IPS-11a (cell line): ENCODE data around the gene OSGEP.
"Not testable (repeated sequence)": the region's sequence is repeated elsewhere in the genome, so short reads cannot be mapped to it uniquely, and the experiment has no call there.

Source experiments
- H3K4me3 ChIP-seq: one replicate; pipeline ENCODE4 v1.5.1; 2013; ENCODE audit warnings: low read depth, low read length, control low read depth

OSGEP gene

DNA sequence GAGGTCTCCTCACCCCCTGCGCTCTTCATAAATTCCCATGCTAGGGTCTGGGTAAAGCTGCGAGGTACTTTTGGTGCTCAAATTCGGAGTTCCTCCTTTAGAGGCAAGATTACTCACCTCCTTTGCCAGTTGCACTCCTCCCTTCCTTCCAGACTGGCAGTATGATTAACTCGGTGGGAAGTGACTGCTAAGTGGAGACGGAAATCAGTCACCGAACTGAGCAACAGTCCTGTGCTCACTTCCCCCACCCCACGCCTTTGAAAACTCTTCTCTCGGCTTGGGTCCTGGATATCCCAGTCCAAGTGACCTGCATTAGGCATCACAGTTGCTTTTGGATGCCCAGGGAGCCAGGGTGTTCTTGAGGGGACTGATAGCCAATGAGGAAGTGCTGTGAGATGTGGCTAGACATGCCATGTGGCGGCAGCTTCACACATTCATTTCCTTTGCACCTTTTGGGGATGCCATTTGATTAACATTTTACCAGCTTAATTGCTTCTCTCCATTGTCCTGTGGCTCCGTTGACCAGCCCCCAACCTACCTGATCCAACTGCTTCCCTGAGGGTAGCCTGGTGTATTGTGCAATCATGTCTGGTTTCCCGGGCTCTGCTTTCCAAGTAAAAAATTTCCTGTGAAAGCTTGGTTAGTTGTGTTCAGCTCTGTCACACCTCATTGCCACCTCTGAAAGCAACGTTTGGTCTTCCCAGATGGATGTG is 15.4 kb upstream of the OSGEP start:
- peak overlapping the region; percentile 91 for H3K4me3 ChIP-seq

DNA sequence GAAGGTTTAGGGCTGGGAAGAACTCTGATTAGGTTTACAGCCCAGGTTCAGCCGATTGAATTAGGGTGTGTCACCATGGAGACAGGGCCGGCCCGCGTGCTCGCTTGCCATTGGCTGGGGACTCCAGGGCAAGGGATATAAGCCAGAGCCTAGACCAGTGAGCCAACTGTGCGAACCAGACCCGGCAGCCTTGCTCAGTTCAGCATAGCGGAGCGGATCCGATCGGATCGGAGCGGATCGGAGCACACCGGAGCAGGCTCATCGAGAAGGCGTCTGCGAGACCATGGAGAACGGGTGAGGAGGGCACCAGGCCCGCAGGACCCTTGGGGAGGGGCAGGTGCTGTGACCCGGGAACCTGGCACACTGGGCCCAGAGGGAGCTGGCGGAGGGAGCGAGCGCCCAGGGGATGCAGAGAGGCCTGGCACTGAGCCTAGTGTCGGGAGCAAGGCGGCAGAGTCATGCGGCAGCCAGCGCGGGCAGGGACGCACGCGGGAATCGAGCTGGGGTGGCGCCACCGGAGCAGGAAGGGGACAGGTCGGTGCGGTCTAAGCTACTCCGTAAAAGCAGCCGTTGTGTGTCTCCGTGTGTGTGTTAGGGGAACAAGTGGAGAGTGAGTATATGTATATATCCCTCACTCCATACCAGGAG is 14.8 kb upstream of the OSGEP start, which contains the start of gene PNP:
Gene PNP, plus strand, starts transcription at position 165 of the 648 bp plus-strand sequence. Its CDS starts 119 bp downstream, at position 284.
- peak within 1 kb of the TSS; percentile 91 for H3K4me3 ChIP-seq

DNA sequence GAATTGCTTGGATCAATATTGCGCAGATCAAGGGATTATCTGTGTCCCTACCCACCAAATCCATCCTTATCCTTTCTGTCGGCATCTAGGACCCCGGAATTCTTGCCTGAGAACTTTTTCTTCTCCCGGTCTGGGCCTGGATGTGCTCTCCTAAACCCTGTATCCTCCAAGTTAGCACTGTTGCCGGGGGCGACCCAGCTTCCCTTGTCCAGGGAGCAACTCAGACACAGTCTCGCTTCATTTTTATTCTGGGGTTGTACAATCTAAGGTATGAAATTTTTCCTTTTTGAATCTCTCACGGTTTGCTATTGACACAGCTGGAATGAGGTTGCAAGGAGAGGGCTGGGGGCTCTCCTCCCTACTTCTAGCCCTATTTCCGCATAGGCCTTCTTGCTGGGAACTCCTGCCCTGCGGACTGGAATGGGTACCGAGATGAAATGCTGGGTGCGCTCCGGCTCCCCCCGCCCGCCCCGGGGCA is 14.2 kb upstream of the OSGEP start:
- peak overlapping the region; percentile 91 for H3K4me3 ChIP-seq

DNA sequence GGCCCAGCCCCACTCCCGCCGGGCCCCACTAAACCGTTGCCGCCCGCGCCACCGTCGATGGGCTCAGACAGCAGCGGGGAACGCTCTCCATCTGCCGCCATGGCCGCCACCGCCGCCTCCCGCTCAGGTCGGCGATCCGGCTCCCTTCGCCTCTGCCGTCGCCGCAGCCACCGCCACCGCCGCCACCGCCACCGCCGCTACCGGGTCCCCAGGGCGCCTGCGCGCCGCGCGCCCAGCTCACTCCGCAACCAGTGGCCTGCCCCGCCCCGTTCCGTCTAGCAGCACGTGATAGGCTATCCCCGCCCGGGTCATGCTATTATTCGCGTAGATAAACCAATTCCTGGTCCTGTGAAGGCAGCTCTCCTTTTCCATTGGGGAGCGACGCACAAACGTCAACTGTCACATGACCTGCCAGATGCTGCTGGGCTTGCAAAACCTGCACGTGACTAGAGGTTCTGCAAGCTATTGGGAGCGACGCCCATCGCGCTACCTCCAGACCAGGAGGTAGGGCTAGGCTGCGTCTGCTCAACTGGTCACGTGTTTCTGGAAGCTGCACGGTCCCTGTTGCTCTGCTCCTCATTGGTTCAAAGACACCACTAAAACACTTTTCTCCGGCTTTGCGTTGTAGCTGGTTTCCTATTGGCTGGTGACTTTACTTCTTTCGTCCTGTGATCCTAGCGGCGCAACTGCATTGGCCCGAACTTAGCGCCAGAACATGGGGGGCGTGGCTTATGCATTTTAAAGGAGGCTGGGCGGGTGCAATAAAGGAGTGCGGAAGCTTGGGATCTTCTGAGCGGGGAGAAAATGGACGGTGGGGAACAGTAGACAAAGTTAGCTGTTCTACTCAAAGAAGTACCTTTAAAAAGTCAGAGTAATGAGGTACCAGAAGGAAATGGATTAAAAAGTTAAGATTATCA is 6.9 kb upstream of the OSGEP start, which contains the start of gene PIP4P1:
Gene PIP4P1, minus strand, starts transcription at position 210 of the 917 bp plus-strand sequence. Its CDS starts 109 bp downstream, at position 101.
- H3K4me3 ChIP-seq, result peak within 1 kb of the TSS; percentile 84

DNA sequence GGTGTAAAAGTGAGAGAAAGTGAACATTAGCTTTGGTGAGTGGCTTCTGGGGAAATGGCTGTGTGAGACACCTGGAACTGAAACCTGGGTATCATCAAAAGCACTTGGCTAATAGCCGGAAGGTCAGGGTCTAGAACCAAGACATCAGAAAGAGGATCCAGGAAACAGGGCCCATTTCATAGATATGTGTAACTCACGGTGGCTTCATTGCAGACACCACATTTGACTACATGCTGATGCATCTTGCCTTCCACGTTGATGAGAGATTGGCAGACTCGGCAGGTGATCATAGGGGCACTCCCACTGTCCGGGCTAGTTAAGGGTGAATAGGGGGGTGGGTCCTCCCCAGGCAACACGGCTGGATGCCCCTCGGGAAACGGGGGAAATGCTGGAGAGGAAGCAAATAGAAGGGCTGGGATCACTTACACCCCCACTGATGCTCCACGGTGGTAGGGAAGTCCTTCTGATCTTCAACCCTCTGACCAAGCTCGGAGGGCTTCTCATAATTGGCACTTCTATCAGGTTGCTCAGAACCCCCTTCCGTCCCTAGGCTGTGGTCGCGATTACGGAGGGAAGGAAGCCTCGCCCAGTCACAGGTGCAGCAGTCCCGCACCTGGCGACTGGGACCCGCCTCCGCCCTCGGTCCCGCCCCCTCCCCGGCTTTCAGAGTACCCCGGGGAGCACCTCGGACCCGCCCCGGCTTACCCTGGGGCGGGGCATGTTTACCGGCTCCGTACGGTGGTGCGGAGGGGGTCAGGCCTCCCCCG is 6.0 kb upstream of the OSGEP start:
- peak overlapping the region; percentile 84 for H3K4me3 ChIP-seq

DNA sequence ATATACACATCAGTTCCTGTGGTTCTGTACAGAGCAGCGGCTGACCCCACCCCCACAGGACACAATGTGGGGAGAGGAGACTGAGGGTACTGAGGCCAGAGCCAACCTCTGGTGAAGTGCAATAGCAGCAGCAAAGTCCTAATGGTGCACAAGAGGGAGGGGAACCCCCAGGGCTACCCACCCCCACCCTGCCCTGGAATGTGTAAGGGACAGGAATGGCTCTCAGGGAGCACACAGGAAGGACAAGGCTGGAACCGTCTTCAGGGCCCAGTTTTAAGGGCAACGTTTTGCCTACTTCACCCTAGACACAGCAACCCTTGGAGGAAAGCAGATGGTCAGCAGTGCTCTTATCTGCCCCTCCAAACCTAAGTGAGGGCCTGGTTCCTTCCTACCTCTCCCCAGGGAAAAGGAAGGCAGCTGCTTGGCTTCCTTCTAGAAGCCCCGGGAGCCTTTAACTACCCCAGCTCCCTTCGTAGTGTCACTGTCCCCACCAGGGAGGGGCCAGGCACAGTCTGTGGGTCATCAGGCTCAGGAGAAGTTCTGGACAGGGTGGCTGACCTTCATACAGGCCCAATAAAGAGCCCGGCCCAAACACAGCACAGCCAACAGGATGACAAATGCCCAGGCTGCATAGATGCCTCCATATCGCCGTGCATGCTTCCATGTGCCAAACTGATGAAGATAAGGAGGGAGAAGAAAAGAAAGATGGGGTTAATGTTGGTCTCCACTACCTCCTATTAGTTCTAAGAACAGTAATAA is 3.6 kb upstream of the OSGEP start:
- H3K4me3 ChIP-seq, result no peak overlapping the region

DNA sequence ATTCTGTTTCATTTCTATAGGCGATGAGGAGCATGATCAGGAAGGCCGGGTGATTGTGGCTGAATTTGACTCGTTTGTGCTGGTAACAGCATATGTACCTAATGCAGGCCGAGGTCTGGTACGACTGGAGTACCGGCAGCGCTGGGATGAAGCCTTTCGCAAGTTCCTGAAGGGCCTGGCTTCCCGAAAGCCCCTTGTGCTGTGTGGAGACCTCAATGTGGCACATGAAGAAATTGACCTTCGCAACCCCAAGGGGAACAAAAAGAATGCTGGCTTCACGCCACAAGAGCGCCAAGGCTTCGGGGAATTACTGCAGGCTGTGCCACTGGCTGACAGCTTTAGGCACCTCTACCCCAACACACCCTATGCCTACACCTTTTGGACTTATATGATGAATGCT is 2.4 kb upstream of the OSGEP start:
- no peak overlapping the region for H3K4me3 ChIP-seq

DNA sequence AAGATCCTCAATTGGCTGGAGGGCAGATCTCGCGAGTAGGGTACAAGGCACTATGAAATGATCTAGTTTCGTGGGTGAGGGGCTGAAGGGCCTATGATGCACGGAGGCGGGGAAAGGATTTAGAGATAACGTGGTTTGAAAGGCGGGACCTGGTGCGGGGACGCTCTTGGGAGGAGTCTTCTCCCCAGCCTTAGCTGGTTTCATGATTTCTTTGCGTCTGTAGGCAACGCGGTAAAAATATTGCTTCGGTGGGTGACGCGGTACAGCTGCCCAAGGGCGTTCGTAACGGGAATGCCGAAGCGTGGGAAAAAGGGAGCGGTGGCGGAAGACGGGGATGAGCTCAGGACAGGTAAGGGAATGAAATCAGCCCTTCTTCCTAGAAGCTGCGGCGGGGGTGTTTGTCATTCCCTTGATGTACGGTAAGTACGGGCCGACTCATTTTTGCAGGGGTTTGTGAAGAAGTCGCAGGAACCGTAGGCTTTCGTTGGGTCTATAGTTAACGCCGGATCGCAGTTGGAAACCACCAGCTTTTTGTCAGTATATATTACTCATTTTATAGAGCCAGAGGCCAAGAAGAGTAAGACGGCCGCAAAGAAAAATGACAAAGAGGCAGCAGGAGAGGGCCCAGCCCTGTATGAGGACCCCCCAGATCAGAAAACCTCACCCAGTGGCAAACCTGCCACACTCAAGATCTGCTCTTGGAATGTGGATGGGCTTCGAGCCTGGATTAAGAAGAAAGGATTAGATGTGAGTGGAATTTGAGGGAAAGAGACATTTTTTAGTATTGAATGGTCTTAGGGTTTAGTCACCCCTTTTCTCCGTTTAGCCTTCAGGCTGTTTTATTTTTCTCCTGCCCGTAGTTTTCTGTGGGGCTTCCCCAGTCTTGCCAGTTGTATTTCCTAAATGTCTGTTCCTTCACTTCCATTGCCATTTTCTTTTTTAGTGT is 1.0 kb upstream of the OSGEP start:
- H3K4me3 ChIP-seq, result peak overlapping the region; percentile 98

DNA sequence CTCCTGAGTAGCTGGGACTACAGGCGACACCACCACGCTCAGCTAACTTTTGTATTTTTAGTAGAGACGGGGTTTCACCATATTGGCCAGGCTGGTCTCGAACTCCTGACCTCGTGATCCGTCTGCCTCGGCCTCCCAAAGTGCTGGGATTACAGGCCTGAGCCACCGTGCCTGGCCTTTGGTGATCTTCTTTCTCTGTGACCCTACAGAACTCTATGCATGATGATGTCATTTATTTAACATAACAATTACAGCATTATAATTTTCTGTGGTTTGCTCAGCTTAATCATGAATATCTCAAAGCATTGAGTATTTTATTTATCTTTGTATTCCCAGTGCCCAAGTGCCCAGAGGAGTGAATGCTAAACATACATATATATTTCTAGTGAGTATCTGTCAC is 1.8 kb downstream of the OSGEP start:
- not testable (repeated sequence) for H3K4me3 ChIP-seq

DNA sequence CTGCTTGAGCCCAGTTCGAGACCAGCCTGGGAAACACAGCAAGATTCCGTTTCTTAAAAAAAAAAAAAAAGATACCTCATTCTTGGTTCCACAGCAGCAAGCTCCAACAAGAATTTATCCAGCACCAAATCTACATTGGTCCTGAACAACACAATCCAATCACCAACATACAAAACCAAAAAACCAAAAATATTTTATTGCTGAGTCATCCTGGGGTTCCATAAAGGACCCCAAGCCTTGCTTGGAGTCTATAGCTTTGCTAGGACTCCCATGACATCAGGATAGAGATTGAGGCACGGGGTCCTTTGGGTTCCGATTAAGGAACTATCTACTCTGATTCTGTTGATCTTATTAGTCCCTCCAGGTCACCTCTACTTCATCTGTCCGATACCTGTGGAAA is 7.7 kb downstream of the OSGEP start:
- H3K4me3 ChIP-seq, result no peak overlapping the region

DNA sequence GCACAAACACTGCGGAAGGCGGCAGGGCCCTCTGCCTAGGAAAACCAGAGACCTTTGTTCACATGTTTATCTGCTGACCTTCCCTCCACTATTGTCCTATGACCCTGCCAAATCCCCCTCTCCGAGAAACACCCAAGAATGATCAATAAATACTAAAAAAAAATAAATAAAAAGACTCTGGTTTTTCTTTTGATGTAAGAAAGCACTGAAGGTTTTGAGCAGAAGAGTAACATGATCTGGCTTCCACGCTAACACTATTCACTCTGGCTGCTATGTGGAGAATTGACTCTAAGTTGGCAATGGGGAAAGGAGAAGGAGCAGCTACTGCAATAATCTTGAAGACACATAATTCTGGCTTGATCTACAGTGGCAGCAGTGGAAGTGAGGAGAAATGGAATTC is 11.0 kb downstream of the OSGEP start:
- not testable (repeated sequence) for H3K4me3 ChIP-seq

DNA sequence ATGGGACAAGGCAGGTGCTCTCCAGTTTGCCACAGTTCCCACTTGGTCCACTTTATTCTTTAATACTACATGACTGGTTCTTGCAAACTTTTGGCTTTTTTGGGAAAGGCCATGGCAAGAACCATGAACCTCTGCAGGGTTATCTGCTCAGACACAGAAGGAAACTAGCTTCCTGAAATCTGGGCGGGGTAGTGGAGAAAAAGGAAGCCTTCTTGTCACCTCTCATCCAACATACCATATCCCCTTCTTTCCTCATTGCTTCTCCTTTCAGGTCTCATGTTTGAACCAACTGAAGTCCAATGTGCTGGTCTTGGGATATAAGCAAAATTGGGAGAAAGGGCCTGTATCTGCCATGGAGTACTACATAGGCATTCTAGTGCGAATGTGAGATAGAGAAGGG is 13.2 kb downstream of the OSGEP start:
- no peak overlapping the region for H3K4me3 ChIP-seq

DNA sequence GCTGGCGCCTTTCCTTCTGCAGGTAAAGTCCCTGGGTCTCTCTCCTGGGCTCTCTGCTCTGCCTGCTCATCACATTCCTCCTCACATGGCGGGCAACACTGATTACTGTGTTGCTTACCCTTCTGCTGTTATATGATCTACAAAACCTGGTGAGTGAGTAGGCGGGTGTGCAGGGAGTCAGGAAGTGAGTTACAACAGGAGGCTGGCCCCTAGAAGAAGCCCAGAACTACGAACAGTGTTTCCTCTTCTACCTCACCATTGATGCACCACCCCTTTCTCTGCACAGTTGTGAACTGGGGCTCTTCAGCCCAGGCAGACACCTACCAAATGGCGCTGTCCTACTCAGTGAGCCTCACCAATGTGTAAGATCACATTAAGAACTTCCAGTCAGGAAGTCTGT is 13.7 kb downstream of the OSGEP start:
- H3K4me3 ChIP-seq, result no peak overlapping the region

DNA sequence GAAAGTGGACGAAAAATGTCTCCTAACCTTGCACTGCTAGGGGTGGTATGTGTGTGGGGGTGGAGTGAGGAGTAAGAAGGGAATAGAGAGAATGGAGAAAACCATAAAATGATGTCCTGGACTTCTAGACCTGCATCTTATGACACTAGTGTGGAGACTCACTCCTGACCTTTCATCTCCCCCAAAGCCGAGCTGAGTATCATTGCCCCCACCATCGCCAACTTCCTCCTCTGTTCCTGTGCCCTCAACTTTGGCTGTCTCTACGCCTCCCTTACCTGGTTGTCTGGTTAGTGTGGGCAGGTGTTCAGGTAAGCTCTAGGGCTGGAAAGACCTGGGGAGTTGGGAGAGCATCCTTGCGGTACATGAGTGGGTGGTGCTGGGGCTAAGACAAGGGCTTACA is 14.1 kb downstream of the OSGEP start:
- H3K4me3 ChIP-seq, result no peak overlapping the region

DNA sequence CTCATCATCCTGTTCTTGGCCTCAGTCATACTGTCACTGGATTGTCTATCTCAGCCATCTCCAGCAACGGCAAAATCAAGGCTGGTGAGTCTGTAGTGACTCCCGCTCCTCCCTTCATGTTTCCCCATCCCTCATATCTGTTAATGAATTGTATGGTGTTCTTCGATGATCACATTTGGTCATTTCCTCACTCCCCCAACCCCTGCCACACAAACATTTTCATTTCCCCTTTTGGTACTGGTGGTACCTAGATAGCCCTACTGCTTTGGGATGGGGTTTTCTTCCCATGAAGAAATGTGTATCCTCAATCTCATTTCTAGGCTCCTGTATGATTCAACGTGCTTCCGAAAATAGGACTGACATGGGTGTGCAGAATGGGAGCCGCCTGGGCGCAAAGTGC is 15.9 kb downstream of the OSGEP start:
- H3K4me3 ChIP-seq, result no peak overlapping the region

DNA sequence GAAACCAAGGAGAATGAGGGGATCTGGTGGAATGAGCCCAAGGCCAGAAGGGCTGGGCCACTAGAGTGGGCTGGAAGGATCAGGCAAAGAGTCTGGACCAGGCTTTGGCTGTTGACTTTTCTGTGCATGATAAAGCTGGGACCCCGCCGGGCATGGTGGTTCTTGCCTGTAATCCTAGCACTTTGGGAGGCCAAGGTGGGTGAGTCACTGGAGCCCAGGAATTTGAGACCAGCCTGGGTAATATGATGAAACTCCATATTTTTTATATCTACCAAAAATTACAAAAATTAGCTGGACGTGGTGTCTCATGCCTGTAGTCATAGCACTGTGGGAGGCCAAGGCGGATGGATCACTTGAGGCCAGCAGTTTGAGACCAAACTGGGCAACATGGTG is 18.3 kb downstream of the OSGEP start:
- no peak overlapping the region for H3K4me3 ChIP-seq

DNA sequence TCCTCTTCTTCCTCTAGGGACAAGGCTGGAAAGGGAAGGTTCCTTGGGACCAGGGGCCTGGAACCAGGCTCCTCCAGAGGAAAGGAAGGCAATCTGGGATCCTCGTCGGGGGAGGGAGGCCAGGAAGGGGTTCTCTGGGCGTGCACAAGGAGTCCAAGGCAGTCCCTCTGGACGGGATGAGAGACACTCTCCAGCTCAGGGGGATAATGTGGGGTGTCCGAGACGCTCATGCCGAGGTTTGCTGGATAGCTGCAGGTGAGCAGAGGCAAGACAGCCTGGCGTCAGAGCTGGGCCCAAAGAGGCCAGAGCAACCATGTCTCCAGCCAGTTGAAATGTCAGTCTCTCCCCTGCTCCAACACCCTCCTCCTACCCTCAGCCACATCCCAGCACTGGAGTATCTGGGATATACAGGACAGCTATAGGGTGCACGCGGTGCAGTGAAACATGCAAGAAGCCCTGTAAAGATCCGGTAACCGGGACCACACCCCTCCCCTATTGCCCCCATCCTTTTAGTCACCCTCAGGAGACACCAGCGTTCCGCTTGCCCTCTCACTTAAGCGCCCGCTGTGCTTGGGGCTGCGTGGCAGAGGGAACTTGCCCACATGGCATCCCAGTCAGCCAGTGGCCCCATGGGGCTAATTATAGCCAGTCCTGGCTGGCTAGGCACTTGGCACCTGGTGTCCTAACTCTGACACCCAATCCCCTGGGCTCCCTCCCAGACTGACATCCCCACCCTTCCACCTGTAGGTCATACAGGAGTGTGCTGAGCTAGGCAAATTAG is 18.8 kb downstream of the OSGEP start, which contains the start of gene KLHL33:
Gene KLHL33, minus strand, starts transcription at position 585 of the 781 bp plus-strand sequence. Its CDS starts 355 bp downstream, at position 230.
- H3K4me3 ChIP-seq, result no peak within 1 kb of the TSS
